Testis (tissue), 2 donors: ENCODE results near the gene SMG9.

Experiments
- CTCF ChIP-seq, 3 experiments: fragments of 450-650 bp in 2 of 3; fragments of 200-600 bp in 1 of 3; sonication (generic) in 1 of 3; IDR thresholded peaks; one replicate each; pipeline ENCODE4 v1.5.1; 2016 to 2019; ENCODE audit warnings: antibody characterized with exemption in 3 of 3, mild to moderate bottlenecking in 2 of 3, moderate library complexity in 1 of 3
- POLR2A ChIP-seq: fragments of 450-650 bp; IDR thresholded peaks from one replicate; pipeline ENCODE4 v1.6.1; 2017; ENCODE audit warnings: antibody characterized with exemption, mild to moderate bottlenecking, moderate library complexity

GRCh38 chr19:43707158-43707712, 47.5 kb downstream of the SMG9 start:
- TF ChIP-seq CTCF (IDR thresholded peaks at IDR 0.05) (no peak), POLR2A (no peak)
